DMS53 treated with DMSO at 0.1 percent for 48 hours (cell line): ENCODE measurements around the gene PPP6R2.

Experiments
- DNase-seq: peaks from one replicate; lab custom pipeline; 2025; ENCODE audit not compliant: unreplicated experiment; lab: John Stamatoyannopoulos, UW

Gene PPP6R2

GRCh38 chr22:50305923-50306566 lies 37.1 kb upstream of the PPP6R2 start:
- peak; percentile 84 for DNase-seq

DNA sequence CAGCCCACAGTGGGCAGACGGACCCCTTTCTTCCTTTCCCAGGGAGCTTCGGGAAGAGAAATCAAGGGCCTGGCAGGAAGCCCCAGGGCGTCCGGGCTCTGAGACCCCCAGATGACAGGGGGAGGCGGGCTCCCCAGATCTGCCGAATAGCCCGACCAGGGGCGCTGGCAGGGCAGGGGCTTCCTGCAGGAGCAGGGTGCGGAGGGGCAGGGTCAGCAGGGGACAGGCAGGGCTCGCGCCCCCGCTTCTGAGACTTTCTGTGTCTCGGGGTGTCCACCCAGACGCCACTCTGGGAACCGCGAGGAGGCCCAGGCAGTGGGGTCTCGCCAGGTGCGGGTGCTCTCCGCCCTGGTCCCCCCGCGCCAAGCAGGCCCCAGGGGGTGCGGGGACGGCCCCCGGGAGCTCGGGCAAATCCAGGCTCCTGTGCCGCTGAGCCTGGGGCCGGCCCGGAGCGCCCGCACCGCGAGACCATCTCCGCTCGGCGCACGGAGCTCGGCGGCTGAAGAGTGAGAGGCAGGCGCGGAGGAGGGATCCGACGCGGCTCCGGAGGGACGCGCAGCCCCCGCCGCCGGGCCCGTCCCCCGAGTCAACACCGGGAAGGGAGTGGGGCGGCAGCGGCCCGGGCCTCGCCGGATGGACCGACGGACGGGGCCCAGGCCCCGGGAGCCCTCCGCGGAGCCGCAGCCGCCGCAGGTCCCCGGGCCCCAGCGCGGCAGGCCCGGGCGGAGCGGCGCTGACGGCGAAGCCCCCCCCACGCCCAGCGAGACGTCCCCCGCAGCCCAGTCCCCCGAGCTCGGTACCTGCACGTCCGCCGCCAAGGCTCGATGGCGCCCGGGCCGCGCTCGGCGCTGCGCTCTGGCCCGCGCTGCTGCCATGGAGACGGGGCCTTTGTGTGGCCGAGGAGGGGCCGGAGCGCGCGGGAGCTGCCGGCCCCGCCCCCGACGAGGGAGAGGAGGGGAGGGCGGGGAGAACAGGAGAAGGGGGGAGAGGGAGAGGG lies 36.1 kb upstream of the PPP6R2 start, which contains the start of gene PLXNB2:
TSS of gene PLXNB2 (minus strand) at position 894 of the 997 bp plus-strand sequence. CDS start 17,062 bp downstream, outside the sequence.
- DNase-seq, result peak; percentile 47

GRCh38 chr22:50307890-50308596 lies 35.1 kb upstream of the PPP6R2 start:
- no peak for DNase-seq

- no peak for DNase-seq
These were observed 34.6 kb upstream of the PPP6R2 start for GRCh38 chr22:50308597-50308935.

DNA sequence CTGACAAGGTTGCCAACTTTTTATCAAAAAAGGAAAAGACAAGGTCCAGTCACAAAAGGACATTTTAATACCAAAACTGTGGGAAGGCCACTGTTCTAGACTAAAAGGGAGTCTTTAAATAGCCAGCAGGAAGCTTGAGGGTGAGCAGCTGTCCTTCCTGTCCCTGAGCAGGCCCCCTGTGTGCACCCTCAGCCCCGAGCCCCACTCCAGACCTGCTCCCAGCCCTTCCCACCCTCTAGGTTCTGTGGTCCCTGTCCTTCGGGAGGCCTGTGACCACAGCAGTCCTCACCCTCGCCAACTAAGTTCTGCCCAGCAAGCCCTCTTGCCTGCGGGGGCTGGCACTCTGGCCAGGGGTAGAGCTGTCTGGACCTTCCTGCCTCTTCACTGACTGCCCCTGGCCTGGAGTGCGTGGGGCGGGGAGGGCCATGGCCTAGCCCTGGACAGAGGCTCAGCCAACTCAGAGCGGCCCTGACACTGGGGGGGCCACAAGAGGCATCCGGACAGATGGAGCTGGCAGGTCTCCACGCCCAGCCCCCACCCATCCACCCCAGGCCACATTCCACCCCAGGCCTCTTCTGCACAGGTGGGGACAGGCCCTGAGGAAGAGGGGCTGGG lies 34.0 kb upstream of the PPP6R2 start:
- DNase-seq, result no peak

- DNase-seq, result no peak
These were observed 33.5 kb upstream of the PPP6R2 start for GRCh38 chr22:50309601-50309991.

- peak; percentile 64 for DNase-seq
These were observed 33.0 kb upstream of the PPP6R2 start for GRCh38 chr22:50310031-50310722.

GRCh38 chr22:50310949-50311444 lies 32.1 kb upstream of the PPP6R2 start:
- DNase-seq, result no peak

- no peak for DNase-seq
These were observed 31.3 kb upstream of the PPP6R2 start for GRCh38 chr22:50311606-50312351.

- no peak for DNase-seq
These were observed 30.8 kb upstream of the PPP6R2 start for GRCh38 chr22:50312371-50312770.

DNA sequence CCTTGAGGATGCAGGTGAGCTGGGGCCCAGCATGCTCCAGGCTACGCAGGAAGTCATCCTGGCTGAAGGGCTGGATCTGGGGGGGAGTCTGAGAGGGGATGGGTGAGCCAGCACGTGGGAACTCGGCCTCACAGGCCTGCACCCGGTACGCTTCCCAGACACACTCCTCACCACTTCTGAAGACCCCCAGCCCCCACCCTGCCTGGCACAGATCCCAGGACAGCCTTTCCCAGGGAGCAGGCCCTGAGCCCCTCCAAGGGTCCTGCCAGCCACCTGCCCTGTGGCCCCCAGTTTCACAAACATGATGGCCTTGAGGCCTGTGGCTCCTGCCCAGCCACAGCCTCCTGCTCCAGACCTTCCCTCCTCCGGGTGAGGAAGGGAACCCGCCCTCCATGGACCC lies 30.1 kb upstream of the PPP6R2 start:
- DNase-seq, result no peak

DNA sequence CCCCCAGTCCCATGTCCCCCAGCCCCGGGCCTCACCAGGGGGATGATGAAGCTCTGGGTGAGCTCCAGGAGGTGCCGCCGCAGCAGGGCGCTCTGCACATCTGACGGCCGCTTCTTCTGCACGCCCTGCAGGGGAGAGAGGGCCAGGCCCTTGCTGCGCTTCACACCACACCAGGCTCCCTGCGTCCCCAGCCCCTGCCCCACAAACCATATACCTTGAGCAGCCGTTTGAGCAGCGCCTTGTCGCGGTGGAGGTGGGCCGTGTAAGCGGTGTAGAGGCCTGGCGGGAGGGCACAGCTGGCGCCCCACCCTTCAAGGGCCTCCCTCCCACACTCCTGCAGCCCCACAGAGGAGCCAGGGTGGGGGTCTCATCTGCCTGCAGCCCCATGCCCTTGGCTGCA lies 29.5 kb upstream of the PPP6R2 start:
- no peak for DNase-seq

GRCh38 chr22:50314081-50314454 lies 29.1 kb upstream of the PPP6R2 start:
- no peak for DNase-seq

- peak; percentile 62 for DNase-seq
These were observed 28.5 kb upstream of the PPP6R2 start for GRCh38 chr22:50314455-50315288.

- DNase-seq, result no peak
These were observed 27.6 kb upstream of the PPP6R2 start for GRCh38 chr22:50315289-50316113.

- DNase-seq, result no peak
These were observed 26.7 kb upstream of the PPP6R2 start for GRCh38 chr22:50316114-50317065.

GRCh38 chr22:50317178-50317577 lies 25.9 kb upstream of the PPP6R2 start:
- no peak for DNase-seq
